ENCODE results near the gene DNM1L.
"Not testable (repeated sequence)": the region's sequence is repeated elsewhere in the genome, so short reads cannot be mapped to it uniquely, and the experiment has no call there.

The DNM1L gene

DNA sequence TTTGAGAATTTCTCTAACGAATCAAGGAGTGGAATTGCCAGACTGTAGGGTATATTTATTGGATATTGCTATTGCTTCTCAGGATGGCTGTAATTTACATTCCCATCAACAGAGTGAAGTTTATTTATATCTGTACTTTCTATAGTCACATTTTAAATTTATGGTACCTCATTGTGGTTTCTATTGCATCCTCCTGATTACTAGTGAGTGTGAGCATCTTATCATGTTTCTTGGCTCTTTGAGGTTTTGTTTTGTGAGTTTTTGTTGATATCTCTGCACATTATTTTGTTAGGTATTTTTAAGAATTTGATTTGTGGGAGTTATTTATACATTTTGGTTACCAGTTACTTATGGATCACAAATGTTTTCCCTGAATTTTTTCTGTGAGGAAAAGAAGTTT is 13.9 kb downstream of the DNM1L start:
- no peak overlapping the region for H2AFZ ChIP-seq (ENCODE audit: low read depth, low read length)
- H3K4me1 ChIP-seq (ENCODE audit: low read length) = no peaks in the 10 kb centered on the region
- peaks cover 13% of the 10 kb centered on the region for H3K36me3 ChIP-seq (replicated peaks; ENCODE audit: low read depth, low read length)
- no peak overlapping the region for H3K4me2 ChIP-seq (ENCODE audit: low read length)
- H3K9me3 ChIP-seq (ENCODE audit: insufficient read depth, low read length) = no peaks in the 10 kb centered on the region
- no peaks in the 10 kb centered on the region for H3K27me3 ChIP-seq (ENCODE audit: low read depth, low read length)
- TF ChIP-seq EZH2phosphoT487 (IDR thresholded peaks at IDR 0.05; ENCODE audit: low read depth) = no peak
- TF ChIP-seq, protein P1, sequence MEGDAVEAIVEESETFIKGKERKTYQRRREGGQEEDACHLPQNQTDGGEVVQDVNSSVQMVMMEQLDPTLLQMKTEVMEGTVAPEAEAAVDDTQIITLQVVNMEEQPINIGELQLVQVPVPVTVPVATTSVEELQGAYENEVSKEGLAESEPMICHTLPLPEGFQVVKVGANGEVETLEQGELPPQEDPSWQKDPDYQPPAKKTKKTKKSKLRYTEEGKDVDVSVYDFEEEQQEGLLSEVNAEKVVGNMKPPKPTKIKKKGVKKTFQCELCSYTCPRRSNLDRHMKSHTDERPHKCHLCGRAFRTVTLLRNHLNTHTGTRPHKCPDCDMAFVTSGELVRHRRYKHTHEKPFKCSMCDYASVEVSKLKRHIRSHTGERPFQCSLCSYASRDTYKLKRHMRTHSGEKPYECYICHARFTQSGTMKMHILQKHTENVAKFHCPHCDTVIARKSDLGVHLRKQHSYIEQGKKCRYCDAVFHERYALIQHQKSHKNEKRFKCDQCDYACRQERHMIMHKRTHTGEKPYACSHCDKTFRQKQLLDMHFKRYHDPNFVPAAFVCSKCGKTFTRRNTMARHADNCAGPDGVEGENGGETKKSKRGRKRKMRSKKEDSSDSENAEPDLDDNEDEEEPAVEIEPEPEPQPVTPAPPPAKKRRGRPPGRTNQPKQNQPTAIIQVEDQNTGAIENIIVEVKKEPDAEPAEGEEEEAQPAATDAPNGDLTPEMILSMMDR (IDR thresholded peaks at IDR 0.05; ENCODE audit: low read depth, low read length) = no peak
- no peak overlapping the region for H3K9ac ChIP-seq (ENCODE audit: low read length)
- peaks cover 21% of the 10 kb centered on the region for H4K20me1 ChIP-seq (ENCODE audit: insufficient read depth, low read length)
- peaks cover 98% of the 10 kb centered on the region for H3K79me2 ChIP-seq (ENCODE audit: low read length)
- no peak overlapping the region for H3K27ac ChIP-seq (ENCODE audit: low read length)
- H3K4me3 ChIP-seq (ENCODE audit: low read length) = no peak overlapping the region

GRCh38 chr12:32695787-32696186 is 16.7 kb downstream of the DNM1L start:
- Histone ChIP-seq H3K27ac (ENCODE audit: low read length) (no peak overlapping the region), H2AFZ (ENCODE audit: low read depth, low read length) (no peak overlapping the region), H3K79me2 (ENCODE audit: low read length) (peaks cover 89% of the 10 kb centered on the region), H3K9me3 (ENCODE audit: insufficient read depth, low read length) (no peaks in the 10 kb centered on the region), H3K4me3 (ENCODE audit: low read length) (no peak overlapping the region), H3K4me2 (ENCODE audit: low read length) (no peak overlapping the region), H3K9ac (ENCODE audit: low read length) (no peak overlapping the region), H3K27me3 (ENCODE audit: low read depth, low read length) (no peaks in the 10 kb centered on the region), H3K4me1 (ENCODE audit: low read length) (no peaks in the 10 kb centered on the region), H3K36me3 (replicated peaks; ENCODE audit: low read depth, low read length) (peaks cover 9% of the 10 kb centered on the region), H4K20me1 (ENCODE audit: insufficient read depth, low read length) (peaks cover 21% of the 10 kb centered on the region; the same call in 1 of the 2 replicates)
- TF ChIP-seq, protein P1 (IDR thresholded peaks at IDR 0.05; ENCODE audit: low read depth, low read length) = no peak
- TF ChIP-seq EZH2phosphoT487 (IDR thresholded peaks at IDR 0.05; ENCODE audit: low read depth) = no peak

DNA sequence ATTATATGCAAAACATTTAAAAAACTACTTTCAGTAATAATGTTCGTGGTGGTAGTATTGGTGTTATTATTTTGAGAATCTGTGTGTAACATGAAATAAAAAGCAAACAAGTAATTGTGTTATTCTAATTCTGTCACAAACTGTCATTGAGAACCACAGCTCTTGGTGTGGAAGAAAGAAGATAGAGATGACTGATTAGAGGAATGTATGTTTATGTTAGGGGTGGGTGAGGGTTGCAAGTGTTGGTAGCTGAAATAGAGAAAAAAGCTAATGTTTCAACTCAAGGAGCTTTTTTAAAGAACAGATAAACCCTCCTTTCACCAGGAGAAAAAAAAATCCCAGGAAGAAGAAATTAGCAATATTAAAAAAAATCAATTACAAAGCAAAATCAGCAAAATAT is 18.3 kb downstream of the DNM1L start:
- Histone ChIP-seq H3K27ac (ENCODE audit: low read length) (no peak overlapping the region), H4K20me1 (ENCODE audit: insufficient read depth, low read length) (peaks cover 18% of the 10 kb centered on the region; the same call in 1 of the 2 replicates), H3K9ac (ENCODE audit: low read length) (no peak overlapping the region), H3K4me3 (ENCODE audit: low read length) (no peak overlapping the region), H3K4me2 (ENCODE audit: low read length) (no peak overlapping the region), H3K36me3 (replicated peaks; ENCODE audit: low read depth, low read length) (peaks cover 9% of the 10 kb centered on the region), H3K27me3 (ENCODE audit: low read depth, low read length) (no peaks in the 10 kb centered on the region), H3K4me1 (ENCODE audit: low read length) (no peaks in the 10 kb centered on the region), H3K79me2 (ENCODE audit: low read length) (peaks cover 73% of the 10 kb centered on the region), H2AFZ (ENCODE audit: low read depth, low read length) (no peak overlapping the region), H3K9me3 (ENCODE audit: insufficient read depth, low read length) (no peaks in the 10 kb centered on the region)
- TF ChIP-seq, protein P1 (IDR thresholded peaks at IDR 0.05; ENCODE audit: low read depth, low read length) = no peak
- no peak for TF ChIP-seq EZH2phosphoT487 (IDR thresholded peaks at IDR 0.05; ENCODE audit: low read depth)

GRCh38 chr12:32698285-32698684 is 19.2 kb downstream of the DNM1L start:
- Histone ChIP-seq H3K27ac (ENCODE audit: low read length) (no peak overlapping the region), H3K27me3 (ENCODE audit: low read depth, low read length) (no peaks in the 10 kb centered on the region), H3K36me3 (replicated peaks; ENCODE audit: low read depth, low read length) (peaks cover 7% of the 10 kb centered on the region), H4K20me1 (ENCODE audit: insufficient read depth, low read length) (peaks cover 10% of the 10 kb centered on the region; the same call in 1 of the 2 replicates), H3K4me1 (ENCODE audit: low read length) (no peaks in the 10 kb centered on the region), H3K4me2 (ENCODE audit: low read length) (no peak overlapping the region), H3K79me2 (ENCODE audit: low read length) (peaks cover 64% of the 10 kb centered on the region), H3K9ac (ENCODE audit: low read length) (no peak overlapping the region), H3K9me3 (ENCODE audit: insufficient read depth, low read length) (no peaks in the 10 kb centered on the region), H2AFZ (ENCODE audit: low read depth, low read length) (no peak overlapping the region), H3K4me3 (ENCODE audit: low read length) (no peak overlapping the region)
- TF ChIP-seq EZH2phosphoT487 (IDR thresholded peaks at IDR 0.05; ENCODE audit: low read depth) = no peak
- TF ChIP-seq, protein P1 (IDR thresholded peaks at IDR 0.05; ENCODE audit: low read depth, low read length) = no peak

DNA sequence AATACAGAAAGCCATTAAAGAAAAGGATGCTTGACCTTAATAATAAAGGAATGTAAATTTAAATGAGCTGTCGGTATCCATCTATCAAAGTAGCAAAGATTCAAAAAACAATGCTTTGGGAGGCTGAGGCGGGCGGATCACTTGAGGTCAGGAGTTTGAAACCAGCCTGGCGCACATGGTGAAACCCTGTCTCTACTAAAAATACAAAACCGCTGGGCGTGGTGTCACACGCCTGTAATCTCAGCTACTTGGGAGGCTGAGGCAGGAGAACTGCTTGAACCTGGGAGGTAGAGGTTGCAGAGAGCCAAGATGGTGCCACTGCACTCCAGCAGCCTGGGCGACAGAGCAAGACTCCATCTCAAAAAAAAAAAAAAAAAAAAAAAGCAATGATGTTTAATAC is 20.3 kb downstream of the DNM1L start:
- not testable (repeated sequence) for H3K27me3 ChIP-seq (ENCODE audit: low read depth, low read length); H3K4me1 ChIP-seq (ENCODE audit: low read length); H2AFZ ChIP-seq (ENCODE audit: low read depth, low read length); H3K9ac ChIP-seq (ENCODE audit: low read length); H3K27ac ChIP-seq (ENCODE audit: low read length); H3K4me3 ChIP-seq (ENCODE audit: low read length); H3K9me3 ChIP-seq (ENCODE audit: insufficient read depth, low read length); H3K36me3 ChIP-seq (replicated peaks; ENCODE audit: low read depth, low read length); H4K20me1 ChIP-seq (ENCODE audit: insufficient read depth, low read length); H3K4me2 ChIP-seq (ENCODE audit: low read length)
- H3K79me2 ChIP-seq (ENCODE audit: low read length) = peaks cover 53% of the 10 kb centered on the region
